Mucosa of rectum (tissue), 2 donors: Measurements from ENCODE around the gene ZDHHC17.

ENCODE experiments used
- H3K27ac ChIP-seq, 2 donors: one replicate each; pipeline ENCODE4 v1.7.0; 2013; ENCODE audit warnings: inconsistent platforms in 2 of 2, low read depth in 2 of 2, low read length in 2 of 2
- H3K27me3 ChIP-seq, 2 donors: one replicate each; pipeline ENCODE4 v1.7.0; 2013; ENCODE audit warnings: low read length in 2 of 2; ENCODE audit not compliant: control insufficient read depth in 2 of 2, insufficient read depth in 2 of 2
- H3K36me3 ChIP-seq, 2 donors: one replicate each; pipeline ENCODE4 v1.7.0; 2013; ENCODE audit warnings: low read length in 2 of 2; ENCODE audit not compliant: control insufficient read depth in 2 of 2, insufficient read depth in 2 of 2
- H3K4me1 ChIP-seq, 2 donors: one replicate each; pipeline ENCODE4 v1.7.0; 2013; ENCODE audit warnings: low read length in 2 of 2, mild to moderate bottlenecking in 1 of 2; ENCODE audit not compliant: control insufficient read depth in 2 of 2, insufficient read depth in 2 of 2
- H3K4me3 ChIP-seq, 2 donors: one replicate each; pipeline ENCODE4 v1.7.0; 2013; ENCODE audit warnings: low read length in 2 of 2
- H3K9ac ChIP-seq, 2 donors: one replicate each; pipeline ENCODE4 v1.7.0; 2013; ENCODE audit warnings: low read length in 2 of 2, low read depth in 1 of 2, mild to moderate bottlenecking in 1 of 2
- H3K9me3 ChIP-seq, 2 donors: one replicate each; pipeline ENCODE4 v1.7.0; 2013; ENCODE audit warnings: low read length in 2 of 2; ENCODE audit not compliant: control insufficient read depth in 2 of 2
- donor health status: healthy.
- donor health status: Normal muscosa, but diverticular disease.

ZDHHC17 gene

GRCh38 chr12:76811976-76812375 lies 48.1 kb downstream of the ZDHHC17 start:
- peaks cover 2 to 15% of the 10 kb centered on the region in 2 donors for H3K36me3 ChIP-seq
- no peak overlapping the region for H3K9ac ChIP-seq
- H3K4me1 ChIP-seq: no peaks in the 10 kb centered on the region
- H3K27me3 ChIP-seq: no peaks in the 10 kb centered on the region
- H3K27ac ChIP-seq: no peak overlapping the region
- no peaks in the 10 kb centered on the region for H3K9me3 ChIP-seq
- H3K4me3 ChIP-seq: no peak overlapping the region

GRCh38 chr12:76813265-76813664 lies 49.4 kb downstream of the ZDHHC17 start:
- H3K27me3 ChIP-seq: no peaks in the 10 kb centered on the region
- H3K9me3 ChIP-seq: no peaks in the 10 kb centered on the region
- H3K27ac ChIP-seq: no peak overlapping the region
- H3K4me1 ChIP-seq: no peaks in the 10 kb centered on the region
- no peak overlapping the region for H3K4me3 ChIP-seq
- H3K36me3 ChIP-seq: peaks cover 2 to 12% of the 10 kb centered on the region in 2 donors
- H3K9ac ChIP-seq: no peak overlapping the region

- Histone ChIP-seq H3K36me3 (peaks cover 2 to 12% of the 10 kb centered on the region in 2 donors), H3K9ac (no peak overlapping the region), H3K27ac (no peak overlapping the region), H3K9me3 (no peaks in the 10 kb centered on the region), H3K4me1 (no peaks in the 10 kb centered on the region), H3K27me3 (no peaks in the 10 kb centered on the region), H3K4me3 (no peak overlapping the region)
Observed at GRCh38 chr12:76813972-76814371, 50.1 kb downstream of the ZDHHC17 start.

GRCh38 chr12:76820888-76821482 lies 57.1 kb downstream of the ZDHHC17 start:
- no peak overlapping the region for H3K9ac ChIP-seq
- H3K27ac ChIP-seq: no peak overlapping the region
- no peak overlapping the region for H3K4me3 ChIP-seq
- no peaks in the 10 kb centered on the region for H3K36me3 ChIP-seq
- no peaks in the 10 kb centered on the region for H3K9me3 ChIP-seq
- H3K27me3 ChIP-seq: no peaks in the 10 kb centered on the region
- H3K4me1 ChIP-seq: no peaks in the 10 kb centered on the region

- Histone ChIP-seq H3K27ac (no peak overlapping the region), H3K27me3 (no peaks in the 10 kb centered on the region), H3K9me3 (peaks cover 0 to 7% of the 10 kb centered on the region in 2 donors), H3K4me3 (no peak overlapping the region), H3K36me3 (peaks cover 7 to 10% of the 10 kb centered on the region in 2 donors), H3K4me1 (no peaks in the 10 kb centered on the region), H3K9ac (no peak overlapping the region)
Observed at GRCh38 chr12:76830436-76830835, 66.5 kb downstream of the ZDHHC17 start.

- H3K27ac ChIP-seq: no peak overlapping the region
- peaks cover 4 to 7% of the 10 kb centered on the region in 2 donors for H3K36me3 ChIP-seq
- peaks cover 0 to 7% of the 10 kb centered on the region in 2 donors for H3K9me3 ChIP-seq
- no peaks in the 10 kb centered on the region for H3K27me3 ChIP-seq
- no peak overlapping the region for H3K9ac ChIP-seq
- no peaks in the 10 kb centered on the region for H3K4me1 ChIP-seq
- H3K4me3 ChIP-seq: no peak overlapping the region
Observed at GRCh38 chr12:76836633-76837032, 72.7 kb downstream of the ZDHHC17 start.

- peaks cover 10 to 14% of the 10 kb centered on the region in 2 donors for H3K36me3 ChIP-seq
- no peak overlapping the region for H3K27ac ChIP-seq
- H3K9ac ChIP-seq: no peak overlapping the region
- no peaks in the 10 kb centered on the region for H3K27me3 ChIP-seq
- no peak overlapping the region for H3K4me3 ChIP-seq
- no peaks in the 10 kb centered on the region for H3K4me1 ChIP-seq
- H3K9me3 ChIP-seq: no peaks in the 10 kb centered on the region
Observed at GRCh38 chr12:76847260-76847659, 83.3 kb downstream of the ZDHHC17 start.

- no peak overlapping the region for H3K9ac ChIP-seq
- peaks cover 10% of the 10 kb centered on the region in 2 donors for H3K36me3 ChIP-seq
- no peak overlapping the region for H3K27ac ChIP-seq
- H3K4me1 ChIP-seq: no peaks in the 10 kb centered on the region
- H3K9me3 ChIP-seq: no peaks in the 10 kb centered on the region
- no peak overlapping the region for H3K4me3 ChIP-seq
- no peaks in the 10 kb centered on the region for H3K27me3 ChIP-seq
Observed at GRCh38 chr12:76848132-76848531, 84.2 kb downstream of the ZDHHC17 start.

- no peak overlapping the region for H3K27ac ChIP-seq
- H3K9me3 ChIP-seq: peaks cover 0 to 5% of the 10 kb centered on the region in 2 donors
- H3K4me3 ChIP-seq: no peak overlapping the region
- H3K36me3 ChIP-seq: peaks cover 8 to 16% of the 10 kb centered on the region in 2 donors
- no peak overlapping the region for H3K9ac ChIP-seq
- H3K27me3 ChIP-seq: no peaks in the 10 kb centered on the region
- H3K4me1 ChIP-seq: no peaks in the 10 kb centered on the region
Observed at GRCh38 chr12:76852106-76852505, 88.2 kb downstream of the ZDHHC17 start.

GRCh38 chr12:76855271-76855670 lies 91.4 kb downstream of the ZDHHC17 start:
- no peak overlapping the region for H3K4me3 ChIP-seq
- H3K4me1 ChIP-seq: no peaks in the 10 kb centered on the region
- H3K9ac ChIP-seq: no peak overlapping the region
- H3K27ac ChIP-seq: no peak overlapping the region
- peaks cover 0 to 5% of the 10 kb centered on the region in 2 donors for H3K9me3 ChIP-seq
- no peaks in the 10 kb centered on the region for H3K27me3 ChIP-seq
- H3K36me3 ChIP-seq: peaks cover 5 to 12% of the 10 kb centered on the region in 2 donors
